Esophagus squamous epithelium (tissue), 4 donors: Measurements from ENCODE around the gene CACNA1D.

ENCODE experiments used
- CTCF ChIP-seq, 6 experiments: fragments of 450-650 bp in 4 of 6; fragments of 200-600 bp in 2 of 6; sonication (generic) in 2 of 6; IDR thresholded peaks; one replicate each; pipeline ENCODE4 v1.5.1; 2016 to 2019; ENCODE audit warnings: antibody characterized with exemption in 6 of 6, mild to moderate bottlenecking in 4 of 6, moderate library complexity in 4 of 6
- POLR2A ChIP-seq, 4 donors: fragments of 450-650 bp; IDR thresholded peaks; one replicate each; pipeline ENCODE4 v1.6.1; 2017; ENCODE audit warnings: antibody characterized with exemption in 4 of 4, mild to moderate bottlenecking in 4 of 4, moderate library complexity in 3 of 4

GRCh38 chr3:53818221-53819162 is 324.1 kb downstream of the CACNA1D start:
- TF ChIP-seq CTCF (IDR thresholded peaks at IDR 0.05) (no peak), POLR2A (IDR thresholded peaks at IDR 0.05) (no peak)
